HCT116 (cell line): ENCODE measurements around the gene KIRREL1.

ENCODE experiments used
- ELF1 ChIP-seq: IDR thresholded peaks from 2 replicates; pipeline ENCODE4 v1.6.1; 2012; ENCODE audit warnings: low read depth, borderline replicate concordance
- EZH2 ChIP-seq: fragments of 200-600 bp; sonication (generic); IDR thresholded peaks from 2 replicates; pipeline ENCODE4 v1.6.1; 2017; ENCODE audit warnings: antibody characterized with exemption, mixed run types
- EZH2phosphoT487 ChIP-seq: fragments of 200-600 bp; IDR thresholded peaks from 2 replicates; pipeline ENCODE4 v1.6.1; 2018; ENCODE audit warnings: antibody characterized with exemption, borderline replicate concordance
- FOSL1 ChIP-seq: IDR thresholded peaks from 2 replicates; pipeline ENCODE4 v1.6.1; 2012; ENCODE audit warnings: low read depth
- JUND ChIP-seq: IDR thresholded peaks from 2 replicates; pipeline ENCODE4 v1.6.1; 2012
- POLR2A ChIP-seq: IDR thresholded peaks from 2 replicates; pipeline ENCODE4 v1.7.0; 2011; ENCODE audit warnings: borderline replicate concordance; ENCODE audit not compliant: insufficient read depth, insufficient read length; ENCODE audit errors: extremely low read depth
- POLR2AphosphoS5 ChIP-seq: IDR thresholded peaks from 2 replicates; pipeline ENCODE4 v1.6.1; 2011; ENCODE audit warnings: mild to moderate bottlenecking, low read depth, low read length, moderate library complexity
- SP1 ChIP-seq: IDR thresholded peaks from 2 replicates; pipeline ENCODE4 v1.6.1; 2012; ENCODE audit warnings: low read depth
- SRF ChIP-seq: IDR thresholded peaks from 2 replicates; pipeline ENCODE4 v1.6.1; 2012; ENCODE audit warnings: low read depth
- YY1 ChIP-seq: IDR thresholded peaks from 2 replicates; pipeline ENCODE4 v1.6.1; 2011; ENCODE audit warnings: low read length, low read depth, moderate library complexity, mild to moderate bottlenecking; ENCODE audit not compliant: insufficient replicate concordance; ENCODE audit errors: extremely low read depth
- TF ChIP-seq, protein P1 (sequence below), 3 experiments: fragments of 200-600 bp in 1 of 3; sonication (generic) in 1 of 3; IDR thresholded peaks in 2 of 3; conservative IDR thresholded peaks in 1 of 3; 2 replicates each; pipeline ENCODE4 v1.5.1; 2012 to 2017; ENCODE audit warnings: low read depth in 2 of 3, low read length in 2 of 3, antibody characterized with exemption in 1 of 3, borderline replicate concordance in 1 of 3, control low read depth in 1 of 3, mild to moderate bottlenecking in 1 of 3, mixed read lengths in 1 of 3, mixed run types in 1 of 3, moderate library complexity in 1 of 3; ENCODE audit not compliant: insufficient read depth in 1 of 3
- TF ChIP-seq, protein P2 (sequence below): IDR thresholded peaks from 2 replicates; pipeline ENCODE4 v1.6.1; 2012
- TF ChIP-seq, protein P3 (sequence below): IDR thresholded peaks from 2 replicates; pipeline ENCODE4 v1.6.1; 2012; ENCODE audit warnings: low read depth
- TF ChIP-seq, protein P4 (sequence below): IDR thresholded peaks from 2 replicates; pipeline ENCODE4 v1.6.1; 2011; ENCODE audit warnings: mild to moderate bottlenecking, low read length, moderate library complexity; ENCODE audit not compliant: insufficient replicate concordance; ENCODE audit errors: extremely low read depth

DNA sequence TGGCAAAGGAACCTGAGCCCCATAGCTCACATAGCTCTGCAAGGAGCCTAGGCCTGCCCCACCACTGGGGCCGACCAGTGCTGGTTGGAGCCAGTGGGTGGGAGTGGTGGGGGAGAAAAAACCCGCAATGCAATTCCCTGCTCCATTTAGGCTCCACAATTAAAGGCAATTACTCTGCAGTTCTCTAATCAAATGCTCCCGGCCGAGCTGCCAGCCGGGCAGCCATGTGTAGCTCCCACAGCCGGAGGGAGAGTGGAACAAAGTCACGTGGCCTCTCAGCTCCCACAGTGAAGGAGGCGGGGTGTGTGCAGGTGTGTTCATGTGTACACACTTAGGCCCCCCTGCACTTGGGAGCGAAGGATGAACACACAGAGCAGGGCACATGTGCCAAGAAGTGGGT, 81.6 kb downstream of the KIRREL1 start:
- TF ChIP-seq, protein P1, sequence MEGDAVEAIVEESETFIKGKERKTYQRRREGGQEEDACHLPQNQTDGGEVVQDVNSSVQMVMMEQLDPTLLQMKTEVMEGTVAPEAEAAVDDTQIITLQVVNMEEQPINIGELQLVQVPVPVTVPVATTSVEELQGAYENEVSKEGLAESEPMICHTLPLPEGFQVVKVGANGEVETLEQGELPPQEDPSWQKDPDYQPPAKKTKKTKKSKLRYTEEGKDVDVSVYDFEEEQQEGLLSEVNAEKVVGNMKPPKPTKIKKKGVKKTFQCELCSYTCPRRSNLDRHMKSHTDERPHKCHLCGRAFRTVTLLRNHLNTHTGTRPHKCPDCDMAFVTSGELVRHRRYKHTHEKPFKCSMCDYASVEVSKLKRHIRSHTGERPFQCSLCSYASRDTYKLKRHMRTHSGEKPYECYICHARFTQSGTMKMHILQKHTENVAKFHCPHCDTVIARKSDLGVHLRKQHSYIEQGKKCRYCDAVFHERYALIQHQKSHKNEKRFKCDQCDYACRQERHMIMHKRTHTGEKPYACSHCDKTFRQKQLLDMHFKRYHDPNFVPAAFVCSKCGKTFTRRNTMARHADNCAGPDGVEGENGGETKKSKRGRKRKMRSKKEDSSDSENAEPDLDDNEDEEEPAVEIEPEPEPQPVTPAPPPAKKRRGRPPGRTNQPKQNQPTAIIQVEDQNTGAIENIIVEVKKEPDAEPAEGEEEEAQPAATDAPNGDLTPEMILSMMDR (IDR thresholded peaks at IDR 0.05 in 2 of 3, conservative IDR thresholded peaks at IDR 0.05 in 1 of 3; ENCODE audit: borderline replicate concordance in 1 of 3, insufficient read depth in 1 of 3, low read depth in 2 of 3, low read length in 2 of 3): no peak
- TF ChIP-seq POLR2AphosphoS5 (no peak), POLR2A (no peak), EZH2phosphoT487 (no peak), JUND (no peak), SP1 (no peak), EZH2 (no peak), SRF (no peak), YY1 (no peak), FOSL1 (no peak), ELF1 (no peak)
- TF ChIP-seq, protein P2, sequence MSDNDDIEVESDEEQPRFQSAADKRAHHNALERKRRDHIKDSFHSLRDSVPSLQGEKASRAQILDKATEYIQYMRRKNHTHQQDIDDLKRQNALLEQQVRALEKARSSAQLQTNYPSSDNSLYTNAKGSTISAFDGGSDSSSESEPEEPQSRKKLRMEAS: no peak
- TF ChIP-seq, protein P3, sequence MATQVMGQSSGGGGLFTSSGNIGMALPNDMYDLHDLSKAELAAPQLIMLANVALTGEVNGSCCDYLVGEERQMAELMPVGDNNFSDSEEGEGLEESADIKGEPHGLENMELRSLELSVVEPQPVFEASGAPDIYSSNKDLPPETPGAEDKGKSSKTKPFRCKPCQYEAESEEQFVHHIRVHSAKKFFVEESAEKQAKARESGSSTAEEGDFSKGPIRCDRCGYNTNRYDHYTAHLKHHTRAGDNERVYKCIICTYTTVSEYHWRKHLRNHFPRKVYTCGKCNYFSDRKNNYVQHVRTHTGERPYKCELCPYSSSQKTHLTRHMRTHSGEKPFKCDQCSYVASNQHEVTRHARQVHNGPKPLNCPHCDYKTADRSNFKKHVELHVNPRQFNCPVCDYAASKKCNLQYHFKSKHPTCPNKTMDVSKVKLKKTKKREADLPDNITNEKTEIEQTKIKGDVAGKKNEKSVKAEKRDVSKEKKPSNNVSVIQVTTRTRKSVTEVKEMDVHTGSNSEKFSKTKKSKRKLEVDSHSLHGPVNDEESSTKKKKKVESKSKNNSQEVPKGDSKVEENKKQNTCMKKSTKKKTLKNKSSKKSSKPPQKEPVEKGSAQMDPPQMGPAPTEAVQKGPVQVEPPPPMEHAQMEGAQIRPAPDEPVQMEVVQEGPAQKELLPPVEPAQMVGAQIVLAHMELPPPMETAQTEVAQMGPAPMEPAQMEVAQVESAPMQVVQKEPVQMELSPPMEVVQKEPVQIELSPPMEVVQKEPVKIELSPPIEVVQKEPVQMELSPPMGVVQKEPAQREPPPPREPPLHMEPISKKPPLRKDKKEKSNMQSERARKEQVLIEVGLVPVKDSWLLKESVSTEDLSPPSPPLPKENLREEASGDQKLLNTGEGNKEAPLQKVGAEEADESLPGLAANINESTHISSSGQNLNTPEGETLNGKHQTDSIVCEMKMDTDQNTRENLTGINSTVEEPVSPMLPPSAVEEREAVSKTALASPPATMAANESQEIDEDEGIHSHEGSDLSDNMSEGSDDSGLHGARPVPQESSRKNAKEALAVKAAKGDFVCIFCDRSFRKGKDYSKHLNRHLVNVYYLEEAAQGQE: no peak
- TF ChIP-seq, protein P4, sequence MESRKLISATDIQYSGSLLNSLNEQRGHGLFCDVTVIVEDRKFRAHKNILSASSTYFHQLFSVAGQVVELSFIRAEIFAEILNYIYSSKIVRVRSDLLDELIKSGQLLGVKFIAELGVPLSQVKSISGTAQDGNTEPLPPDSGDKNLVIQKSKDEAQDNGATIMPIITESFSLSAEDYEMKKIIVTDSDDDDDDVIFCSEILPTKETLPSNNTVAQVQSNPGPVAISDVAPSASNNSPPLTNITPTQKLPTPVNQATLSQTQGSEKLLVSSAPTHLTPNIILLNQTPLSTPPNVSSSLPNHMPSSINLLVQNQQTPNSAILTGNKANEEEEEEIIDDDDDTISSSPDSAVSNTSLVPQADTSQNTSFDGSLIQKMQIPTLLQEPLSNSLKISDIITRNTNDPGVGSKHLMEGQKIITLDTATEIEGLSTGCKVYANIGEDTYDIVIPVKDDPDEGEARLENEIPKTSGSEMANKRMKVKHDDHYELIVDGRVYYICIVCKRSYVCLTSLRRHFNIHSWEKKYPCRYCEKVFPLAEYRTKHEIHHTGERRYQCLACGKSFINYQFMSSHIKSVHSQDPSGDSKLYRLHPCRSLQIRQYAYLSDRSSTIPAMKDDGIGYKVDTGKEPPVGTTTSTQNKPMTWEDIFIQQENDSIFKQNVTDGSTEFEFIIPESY: no peak
